Renal cortex interstitium (tissue), 11 donors: ENCODE measurements around the gene LSM4. TPM values are rescaled to one million over a fixed set of nuclear protein-coding genes. Genes with fewer than 3 reads are reported as not detected.

ENCODE experiments used
- DNase-seq, 11 donors: peaks; one replicate each; pipeline ENCODE4 v3.0.0-alpha.2; 2013; ENCODE audit warnings: low read depth in 9 of 11, low spot score in 4 of 11; ENCODE audit errors: extremely low read depth in 1 of 11
- polyA plus RNA-seq, 3 donors: library from polyadenylated mRNA; unstranded; fragments of 120-200 nt; gene quantifications; one replicate each; pipeline ENCODE4 v1.2.1, GENCODE V29; 2013; ENCODE audit not compliant: insufficient read length in 3 of 3

LSM4 gene
- polyA plus RNA-seq, 3 donors, result 84.2 to 120 (median 108) TPM

GRCh38 chr19:18269070-18269723 lies 53.7 kb downstream of the LSM4 start:
- DNase-seq, result no peak

- DNase-seq, result no peak
These were observed 55.8 kb downstream of the LSM4 start for GRCh38 chr19:18266771-18267686.

GRCh38 chr19:18265582-18265981 lies 57.3 kb downstream of the LSM4 start:
- DNase-seq, result no peak

GRCh38 chr19:18264971-18265540 lies 57.8 kb downstream of the LSM4 start:
- no peak for DNase-seq

- no peak for DNase-seq
These were observed 58.6 kb downstream of the LSM4 start for GRCh38 chr19:18264137-18264854.

GRCh38 chr19:18263324-18264136 lies 59.3 kb downstream of the LSM4 start:
- no peak for DNase-seq

- DNase-seq, result no peak
These were observed 60.0 kb downstream of the LSM4 start for GRCh38 chr19:18262917-18263316.

GRCh38 chr19:18262144-18262543 lies 60.7 kb downstream of the LSM4 start:
- DNase-seq, result no peak

- DNase-seq, result no peak
These were observed 61.4 kb downstream of the LSM4 start for GRCh38 chr19:18261474-18261873.

GRCh38 chr19:18259893-18260292 lies 63.0 kb downstream of the LSM4 start:
- no peak for DNase-seq

GRCh38 chr19:18257503-18258470 lies 65.1 kb downstream of the LSM4 start:
- no peak for DNase-seq

Other genes with a start within 250 kb of the LSM4 start
- gene IL12RB1, start 236.1 kb downstream of the LSM4 start, polyA plus RNA-seq, result under 1 TPM; 0.16 to 0.44 (median 0.23) TPM
- 1 to 10 TPM; 4.6 to 9.2 (median 5.5) TPM for gene MAST3, start 225.3 kb downstream of the LSM4 start, polyA plus RNA-seq
- 10 to 100 TPM; 20.1 to 38.9 (median 30.4) TPM for gene PIK3R2, start 169.9 kb downstream of the LSM4 start, polyA plus RNA-seq
- 10 to 100 TPM; 11.4 to 20.4 (median 11.7) TPM for gene IFI30, start 149.3 kb downstream of the LSM4 start, polyA plus RNA-seq
- 10 to 100 TPM in 1 of 3 donors, 1 to 10 TPM in 2; 7.9 to 10.3 (median 8.2) TPM for gene MPV17L2, start 129.9 kb downstream of the LSM4 start, polyA plus RNA-seq
- 1 to 10 TPM; 4.9 to 6.5 (median 5.4) TPM for gene RAB3A, start 119.0 kb downstream of the LSM4 start, polyA plus RNA-seq
- 1 to 10 TPM in 1 of 3 donors, under 1 TPM in 2; 0.30 to 1.8 (median 0.79) TPM for gene PDE4C, start 96.6 kb downstream of the LSM4 start, polyA plus RNA-seq
- gene IQCN, start 48.6 kb downstream of the LSM4 start, polyA plus RNA-seq, result 10 to 100 TPM in 1 of 3 donors, 1 to 10 TPM in 2; 6.6 to 12.2 (median 7.2) TPM
- 100 to 1,000 TPM in 2 of 3 donors, 10 to 100 TPM in 1; 71.4 to 135 (median 103) TPM for gene JUND, start 41.5 kb downstream of the LSM4 start, polyA plus RNA-seq
- gene PGPEP1, start 17.5 kb upstream of the LSM4 start, polyA plus RNA-seq, result 10 to 100 TPM; 20.9 to 35.3 (median 22.0) TPM
- 10 to 100 TPM in 1 of 3 donors, 1 to 10 TPM in 2; 2.2 to 10.4 (median 2.9) TPM for gene GDF15, start 63.1 kb upstream of the LSM4 start, polyA plus RNA-seq
- gene LRRC25, start 74.5 kb upstream of the LSM4 start, polyA plus RNA-seq, result 1 to 10 TPM in 1 of 3 donors, under 1 TPM in 2; 0.75 to 1.6 (median 0.88) TPM
- gene SSBP4, start 96.3 kb upstream of the LSM4 start, polyA plus RNA-seq, result 100 to 1,000 TPM in 2 of 3 donors, 10 to 100 TPM in 1; 52.4 to 115 (median 104) TPM
- 100 to 1,000 TPM; 104 to 133 (median 123) TPM for gene ISYNA1, start 115.1 kb upstream of the LSM4 start, polyA plus RNA-seq
- gene ELL, start 199.0 kb upstream of the LSM4 start, polyA plus RNA-seq, result 10 to 100 TPM in 2 of 3 donors, 1 to 10 TPM in 1; 8.4 to 13.3 (median 10.6) TPM
- gene FKBP8, start 220.5 kb upstream of the LSM4 start, polyA plus RNA-seq, result 100 to 1,000 TPM; 133 to 212 (median 182) TPM
- 10 to 100 TPM; 48.0 to 67.6 (median 64.9) TPM for gene KXD1, start 234.8 kb upstream of the LSM4 start, polyA plus RNA-seq
- 100 to 1,000 TPM; 782 to 892 (median 838) TPM for gene UBA52, start 248.8 kb upstream of the LSM4 start, polyA plus RNA-seq